Neural crest cell (in vitro differentiated cells): ENCODE measurements around the gene ELP4. TPM values are rescaled to one million over a fixed set of nuclear protein-coding genes. Genes with fewer than 3 reads are reported as not detected.

Source experiments
- DNase-seq: peaks from one replicate; pipeline ENCODE4 v3.0.0; 2021; ENCODE audit warnings: low read depth, mixed read lengths, low spot score
- H3K27ac Mint-ChIP-seq: one replicate; pipeline ENCODE4 v1.8.0; 2021; ENCODE audit warnings: mild to moderate bottlenecking, mixed read lengths; ENCODE audit not compliant: unreplicated experiment
- H3K27me3 Mint-ChIP-seq: 2 replicates; pipeline ENCODE4 v1.8.0; 2021; ENCODE audit warnings: low read depth, mild to moderate bottlenecking, mixed read lengths
- H3K36me3 Mint-ChIP-seq: 2 replicates; pipeline ENCODE4 v1.8.0; 2021; ENCODE audit warnings: low read depth, mild to moderate bottlenecking, mixed read lengths
- H3K4me1 Mint-ChIP-seq: 2 replicates; pipeline ENCODE4 v1.8.0; 2021; ENCODE audit warnings: mixed read lengths
- H3K4me3 Mint-ChIP-seq: one replicate; pipeline ENCODE4 v1.8.0; 2021; ENCODE audit warnings: mild to moderate bottlenecking, mixed read lengths
- H3K9me3 Mint-ChIP-seq: 2 replicates; pipeline ENCODE4 v1.8.0; 2021; ENCODE audit warnings: mixed read lengths
- CTCF ChIP-seq: fragments of 200-600 bp; sonication (generic); conservative IDR thresholded peaks from 2 replicates; pipeline ENCODE4 v1.5.0; 2021; ENCODE audit warnings: antibody characterized with exemption, mild to moderate bottlenecking
- total RNA-seq: library from RNA; stranded (reverse); gene quantifications from 2 replicates; pipeline ENCODE4 v1.2.1, GENCODE V29; 2021

Gene ELP4
- total RNA-seq, 1 donor from 2014 or later: 19.9 TPM

- no peak for DNase-seq
- Mint-ChIP-seq H3K4me1 (peaks cover 59% of the 10 kb centered on the region), H3K4me3 (no peak overlapping the region), H3K27me3 (peaks cover 41% of the 10 kb centered on the region), H3K9me3 (no peaks in the 10 kb centered on the region), H3K27ac (no peak overlapping the region), H3K36me3 (peaks cover 25% of the 10 kb centered on the region)
- no peak for TF ChIP-seq CTCF
Measured at GRCh38 chr11:31792036-31792435, 282.5 kb downstream of the ELP4 start.

DNA sequence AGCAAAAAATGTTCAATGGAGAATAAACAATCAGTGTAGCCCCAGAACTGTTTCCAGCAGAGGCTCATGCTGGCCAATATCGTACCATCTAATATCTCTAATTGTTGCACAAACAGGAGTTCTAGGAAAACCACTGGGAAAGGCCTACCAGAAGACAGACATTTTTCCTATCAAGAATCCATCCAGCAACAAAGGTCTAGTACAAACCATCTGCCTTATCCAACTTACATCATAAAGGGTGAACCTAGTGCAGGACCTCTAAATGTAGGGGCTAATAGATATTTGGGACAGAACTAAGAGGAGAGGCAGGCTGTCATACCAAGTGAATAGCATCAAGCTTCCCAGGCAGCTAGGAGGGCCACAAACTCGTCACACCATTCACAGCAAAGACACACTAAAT, 282.9 kb downstream of the ELP4 start:
- no peak overlapping the region for H3K4me3 Mint-ChIP-seq
- H3K27me3 Mint-ChIP-seq: peaks cover 46% of the 10 kb centered on the region
- no peak for DNase-seq
- TF ChIP-seq CTCF: no peak
- no peaks in the 10 kb centered on the region for H3K9me3 Mint-ChIP-seq
- H3K4me1 Mint-ChIP-seq: peaks cover 59% of the 10 kb centered on the region
- peaks cover 25% of the 10 kb centered on the region for H3K36me3 Mint-ChIP-seq
- no peak overlapping the region for H3K27ac Mint-ChIP-seq

GRCh38 chr11:31793264-31793663, 283.7 kb downstream of the ELP4 start:
- H3K27ac Mint-ChIP-seq: no peak overlapping the region
- no peaks in the 10 kb centered on the region for H3K9me3 Mint-ChIP-seq
- H3K27me3 Mint-ChIP-seq: peaks cover 54% of the 10 kb centered on the region
- no peak for DNase-seq
- peaks cover 56% of the 10 kb centered on the region for H3K4me1 Mint-ChIP-seq
- H3K4me3 Mint-ChIP-seq: no peak overlapping the region
- TF ChIP-seq CTCF: no peak
- H3K36me3 Mint-ChIP-seq: peaks cover 24% of the 10 kb centered on the region

- Mint-ChIP-seq H3K4me3 (peak overlapping the region; percentile 64), H3K27me3 (peaks cover 66% of the 10 kb centered on the region), H3K36me3 (peaks cover 21% of the 10 kb centered on the region), H3K9me3 (no peaks in the 10 kb centered on the region), H3K4me1 (peaks cover 59% of the 10 kb centered on the region), H3K27ac (no peak overlapping the region)
- DNase-seq: no peak
- no peak for TF ChIP-seq CTCF
Measured at GRCh38 chr11:31794548-31794947, 285.0 kb downstream of the ELP4 start.

DNA sequence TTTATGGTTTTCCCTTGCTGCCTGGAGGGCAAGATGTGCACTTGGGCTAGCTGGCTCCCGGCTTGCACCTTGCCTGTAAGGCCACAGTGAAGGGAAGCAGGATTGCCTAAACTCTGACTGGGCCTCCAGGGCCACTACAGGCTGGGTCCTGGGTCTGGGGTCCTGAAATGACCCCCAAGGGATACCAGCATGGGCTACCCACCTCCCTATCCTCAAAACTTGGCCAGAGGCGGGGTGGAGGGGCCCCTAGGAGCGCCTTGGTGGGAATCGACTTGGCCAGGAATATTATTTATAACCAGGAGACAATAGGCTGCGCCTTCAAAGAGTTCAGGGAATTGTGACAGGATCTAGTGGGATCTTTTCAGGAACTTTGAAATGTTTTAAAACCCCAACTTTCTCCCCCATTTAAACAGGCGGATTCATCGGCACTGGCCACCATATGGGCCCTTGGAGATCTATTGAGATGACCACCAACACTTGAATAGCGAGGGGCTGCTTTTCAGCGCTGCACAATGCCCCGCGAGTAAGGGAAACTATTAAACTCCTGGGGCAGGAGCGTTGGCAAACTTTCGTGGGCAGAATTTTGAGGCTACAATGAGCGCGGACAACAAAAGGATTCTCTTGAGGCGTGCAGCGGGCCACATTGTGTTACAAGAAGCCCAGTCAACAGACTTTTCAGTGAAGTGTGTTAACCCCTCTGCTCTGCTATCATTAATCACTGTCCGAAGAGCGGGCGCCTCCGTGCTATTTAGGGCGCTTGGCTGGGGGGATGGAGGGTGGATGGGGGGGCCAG, 286.3 kb downstream of the ELP4 start:
- Mint-ChIP-seq H3K4me3 (peak overlapping the region; percentile 84), H3K27me3 (peaks cover 79% of the 10 kb centered on the region), H3K36me3 (peaks cover 25% of the 10 kb centered on the region), H3K27ac (no peak overlapping the region), H3K4me1 (peaks cover 64% of the 10 kb centered on the region), H3K9me3 (no peaks in the 10 kb centered on the region)
- no peak for TF ChIP-seq CTCF
- no peak for DNase-seq
